ENCODE results near the gene SLC12A8. TPM values are rescaled to one million over a fixed set of nuclear protein-coding genes. Genes with fewer than 3 reads are reported as not detected.

The SLC12A8 gene
- total RNA-seq, 1 experiment from 2014 or later = 13.0 TPM

GRCh38 chr3:125192190-125193035 lies 20.1 kb downstream of the SLC12A8 start:
- CTCF ChIA-PET = interaction anchor here (0.6 to 1.3 kb wide), 4 partner anchors 13 to 269 kb away, joined by 3 to 4 read pairs (median 4); no protein-coding TSS in a partner anchor
- intact Hi-C loops (cut with micrococcal nuclease) = no loop called here
- H3K4me3 Mint-ChIP-seq (ENCODE audit: unreplicated experiment) = no peak overlapping the region
- TF ChIP-seq CTCF (IDR thresholded peaks at IDR 0.05; ENCODE audit: unreplicated experiment) = no peak
- no peaks in the 10 kb centered on the region for H3K9me3 Mint-ChIP-seq (ENCODE audit: unreplicated experiment)
- no peaks in the 10 kb centered on the region for H3K27me3 Mint-ChIP-seq (ENCODE audit: insufficient read depth, unreplicated experiment)
- DNase-seq (ENCODE audit: unreplicated experiment) = no peak
- no peaks in the 10 kb centered on the region for H3K36me3 Mint-ChIP-seq (ENCODE audit: insufficient read depth, unreplicated experiment)
- no peak overlapping the region for H3K27ac Mint-ChIP-seq (ENCODE audit: low read depth, unreplicated experiment)
- BruUV-seq (replicated peaks) = no TSS peak
- H3K4me1 Mint-ChIP-seq (ENCODE audit: insufficient read depth, unreplicated experiment) = no peaks in the 10 kb centered on the region
- POLR2A ChIA-PET = no interaction called here

- intact Hi-C loops (cut with micrococcal nuclease) = no loop called here
- no peak for DNase-seq (ENCODE audit: unreplicated experiment)
- no peak overlapping the region for H3K27ac Mint-ChIP-seq (ENCODE audit: low read depth, unreplicated experiment)
Measured at GRCh38 chr3:125191730-125192129, 20.8 kb downstream of the SLC12A8 start.

GRCh38 chr3:125191256-125191655 lies 21.3 kb downstream of the SLC12A8 start:
- no peak for TF ChIP-seq CTCF (IDR thresholded peaks at IDR 0.05; ENCODE audit: unreplicated experiment)
- BruUV-seq (replicated peaks) = no TSS peak
- ChIA-PET CTCF (interaction anchor here (0.6 to 1.3 kb wide), 2 partner anchors 12 to 179 kb away, joined by 3 to 4 read pairs; no protein-coding TSS in a partner anchor), POLR2A (interaction anchor here (0.7 kb wide), 1 partner anchor 175 kb away, joined by 3 read pairs; no protein-coding TSS in a partner anchor)
- no peak for DNase-seq (ENCODE audit: unreplicated experiment)
- no peaks in the 10 kb centered on the region for H3K4me1 Mint-ChIP-seq (ENCODE audit: insufficient read depth, unreplicated experiment)
- no peak overlapping the region for H3K4me3 Mint-ChIP-seq (ENCODE audit: unreplicated experiment)
- H3K36me3 Mint-ChIP-seq (ENCODE audit: insufficient read depth, unreplicated experiment) = no peaks in the 10 kb centered on the region
- no peaks in the 10 kb centered on the region for H3K9me3 Mint-ChIP-seq (ENCODE audit: unreplicated experiment)
- no peak overlapping the region for H3K27ac Mint-ChIP-seq (ENCODE audit: low read depth, unreplicated experiment)
- no peaks in the 10 kb centered on the region for H3K27me3 Mint-ChIP-seq (ENCODE audit: insufficient read depth, unreplicated experiment)
- intact Hi-C loops (cut with micrococcal nuclease) = no loop called here

More at GRCh38 chr3:125191730-125192129, 20.8 kb downstream of the SLC12A8 start:
- H3K9me3 Mint-ChIP-seq (ENCODE audit: unreplicated experiment) = no peaks in the 10 kb centered on the region
- TF ChIP-seq CTCF (IDR thresholded peaks at IDR 0.05; ENCODE audit: unreplicated experiment) = no peak
- H3K36me3 Mint-ChIP-seq (ENCODE audit: insufficient read depth, unreplicated experiment) = no peaks in the 10 kb centered on the region
- ChIA-PET CTCF (interaction anchor here (0.6 to 1.3 kb wide), 2 partner anchors 12 to 178 kb away, joined by 3 to 4 read pairs; no protein-coding TSS in a partner anchor), POLR2A (no interaction called here)
- no peaks in the 10 kb centered on the region for H3K27me3 Mint-ChIP-seq (ENCODE audit: insufficient read depth, unreplicated experiment)
- no peak overlapping the region for H3K4me3 Mint-ChIP-seq (ENCODE audit: unreplicated experiment)
- no peaks in the 10 kb centered on the region for H3K4me1 Mint-ChIP-seq (ENCODE audit: insufficient read depth, unreplicated experiment)
- no TSS peak for BruUV-seq (replicated peaks)

- intact Hi-C loops (cut with micrococcal nuclease) = no loop called here
- no peak for TF ChIP-seq CTCF (IDR thresholded peaks at IDR 0.05; ENCODE audit: unreplicated experiment)
- H3K27me3 Mint-ChIP-seq (ENCODE audit: insufficient read depth, unreplicated experiment) = no peaks in the 10 kb centered on the region
- CTCF ChIA-PET = interaction anchor here (0.6 to 1.3 kb wide), 2 partner anchors 11 to 618 kb away, joined by 3 to 4 read pairs; no protein-coding TSS in a partner anchor
- POLR2A ChIA-PET = interaction anchor here (0.7 kb wide), 1 partner anchor 175 kb away, joined by 3 read pairs; no protein-coding TSS in a partner anchor
- H3K36me3 Mint-ChIP-seq (ENCODE audit: insufficient read depth, unreplicated experiment) = no peaks in the 10 kb centered on the region
- BruUV-seq (replicated peaks) = no TSS peak
- no peak overlapping the region for H3K4me3 Mint-ChIP-seq (ENCODE audit: unreplicated experiment)
- no peaks in the 10 kb centered on the region for H3K9me3 Mint-ChIP-seq (ENCODE audit: unreplicated experiment)
- no peaks in the 10 kb centered on the region for H3K4me1 Mint-ChIP-seq (ENCODE audit: insufficient read depth, unreplicated experiment)
- H3K27ac Mint-ChIP-seq (ENCODE audit: low read depth, unreplicated experiment) = no peak overlapping the region
- DNase-seq (ENCODE audit: unreplicated experiment) = no peak
Measured at GRCh38 chr3:125190786-125191185, 21.8 kb downstream of the SLC12A8 start.
